Right atrium auricular region (tissue), 2 donors: Measurements from ENCODE around the gene TXLNB. TPM values are rescaled to one million over a fixed set of nuclear protein-coding genes. Genes with fewer than 3 reads are reported as not detected.

ENCODE experiments used
- DNase-seq: peaks from one replicate; pipeline ENCODE4 v3.0.0-alpha.2; 2019; ENCODE audit warnings: low spot score
- H3K27ac ChIP-seq, 2 donors: fragments of 200-600 bp; sonication (generic); 1 replicate in 1 of 2; 2 replicates in 1 of 2; pipeline ENCODE4 v1.5.1; 2016 to 2019
- H3K27me3 ChIP-seq, 2 donors: fragments of 200-600 bp; sonication (generic); one replicate each; pipeline versions ENCODE4 v1.5.1 to v1.6.0; 2017 to 2019
- H3K36me3 ChIP-seq: fragments of 200-600 bp; sonication (generic); one replicate; pipeline ENCODE4 v1.5.1; 2016
- H3K4me1 ChIP-seq, 2 donors: fragments of 200-600 bp; sonication (generic); one replicate each; pipeline versions ENCODE4 v1.5.1 to v1.6.0; 2017 to 2019
- H3K4me3 ChIP-seq, 2 donors: fragments of 200-600 bp; sonication (generic); 1 replicate in 1 of 2; 2 replicates in 1 of 2; pipeline ENCODE4 v1.5.1; 2017 to 2019; ENCODE audit warnings: mild to moderate bottlenecking in 1 of 2, moderate library complexity in 1 of 2
- H3K9me3 ChIP-seq, 2 donors: fragments of 200-600 bp; sonication (generic); one replicate each; pipeline ENCODE4 v1.5.1; 2019
- CTCF ChIP-seq, 2 donors: fragments of 200-600 bp; sonication (generic); IDR thresholded peaks; one replicate each; pipeline ENCODE4 v1.5.1; 2019; ENCODE audit warnings: antibody characterized with exemption in 2 of 2
- total RNA-seq, 2 donors: library from RNA; depleted of rRNA; stranded (reverse); fragments of >200 nt; gene quantifications; one replicate each; pipeline ENCODE4 v1.1.0, GENCODE V29; 2016

TXLNB gene
- total RNA-seq = 100 to 1,000 TPM in 1 of 2 donors, 10 to 100 TPM in 1; 74.7 to 132 TPM

GRCh38 chr6:139291813-139292619 lies at the start of gene TXLNB:
Gene TXLNB, minus strand, starts transcription at chr6:139291998. Its CDS starts 3,099 bp downstream, at chr6:139288899.
- Histone ChIP-seq H3K4me3 (peak within 1 kb of the TSS; percentile 36 to 40), H3K9me3 (no peaks in the 10 kb centered on the region), H3K36me3 (no peaks in the 10 kb centered on the region), H3K27me3 (no peaks in the 10 kb centered on the region), H3K4me1 (peaks cover 0 to 33% of the 10 kb centered on the region in 2 donors), H3K27ac (peak within 1 kb of the TSS; percentile 85 to 90)
- peak in 1 of 2 donors; percentile 27 for TF ChIP-seq CTCF (IDR thresholded peaks at IDR 0.05)
- DNase-seq = peak; percentile 83

DNA sequence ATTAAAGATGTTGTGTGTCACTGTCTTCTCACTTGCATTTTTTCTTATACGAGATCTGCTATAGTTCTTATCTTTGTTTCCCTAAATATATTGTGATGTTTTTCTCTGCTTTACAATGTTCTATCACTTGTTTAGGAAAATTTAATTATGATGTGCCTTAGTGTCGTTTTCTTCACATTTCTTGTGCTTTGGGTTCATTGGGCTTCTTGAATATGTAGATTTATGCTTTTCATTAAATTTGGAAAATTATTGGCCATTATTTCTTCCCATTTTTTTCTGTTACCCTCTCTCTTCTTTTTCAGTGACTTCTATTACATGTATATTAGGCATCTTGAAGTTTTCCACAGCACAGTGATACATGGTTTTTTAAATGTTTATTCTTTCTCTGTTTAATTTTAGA lies 49.3 kb upstream of the TXLNB start:
- no peaks in the 10 kb centered on the region for H3K27me3 ChIP-seq

DNA sequence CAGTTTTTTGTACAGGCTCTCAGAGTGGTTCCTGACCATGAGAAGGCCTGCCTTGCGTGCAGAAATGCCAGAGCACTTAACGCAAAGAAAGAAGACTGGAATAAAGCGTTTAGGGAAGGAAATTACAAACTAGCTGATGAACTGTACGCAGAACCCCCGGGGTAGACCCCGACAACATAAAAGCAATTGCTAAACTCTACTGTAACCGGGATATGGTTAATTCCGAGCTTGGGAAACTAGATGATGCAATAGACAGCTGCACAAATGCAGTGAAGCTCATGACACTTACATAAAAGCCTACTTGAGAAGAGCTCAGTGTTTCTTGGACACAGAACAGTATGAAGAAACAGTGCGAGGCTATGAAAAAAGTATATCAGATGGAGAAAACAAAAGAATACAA lies 47.0 kb upstream of the TXLNB start:
- H3K9me3 ChIP-seq = no peaks in the 10 kb centered on the region
- H3K27me3 ChIP-seq = no peaks in the 10 kb centered on the region
- H3K4me1 ChIP-seq = peaks cover 0 to 13% of the 10 kb centered on the region in 2 donors
- no peak for TF ChIP-seq CTCF (IDR thresholded peaks at IDR 0.05)
- H3K4me3 ChIP-seq = no peak overlapping the region
- H3K27ac ChIP-seq = peak overlapping the region in 1 of 2 donors; percentile 45
- no peaks in the 10 kb centered on the region for H3K36me3 ChIP-seq
- DNase-seq = no peak

More for the DNA sequence above, 49.3 kb upstream of the TXLNB start:
- H3K9me3 ChIP-seq = no peaks in the 10 kb centered on the region
- DNase-seq = no peak
- H3K27ac ChIP-seq = no peak overlapping the region
- H3K36me3 ChIP-seq = no peaks in the 10 kb centered on the region
- H3K4me1 ChIP-seq = peaks cover 0 to 9% of the 10 kb centered on the region in 2 donors
- no peak overlapping the region for H3K4me3 ChIP-seq
- TF ChIP-seq CTCF (IDR thresholded peaks at IDR 0.05) = no peak

DNA sequence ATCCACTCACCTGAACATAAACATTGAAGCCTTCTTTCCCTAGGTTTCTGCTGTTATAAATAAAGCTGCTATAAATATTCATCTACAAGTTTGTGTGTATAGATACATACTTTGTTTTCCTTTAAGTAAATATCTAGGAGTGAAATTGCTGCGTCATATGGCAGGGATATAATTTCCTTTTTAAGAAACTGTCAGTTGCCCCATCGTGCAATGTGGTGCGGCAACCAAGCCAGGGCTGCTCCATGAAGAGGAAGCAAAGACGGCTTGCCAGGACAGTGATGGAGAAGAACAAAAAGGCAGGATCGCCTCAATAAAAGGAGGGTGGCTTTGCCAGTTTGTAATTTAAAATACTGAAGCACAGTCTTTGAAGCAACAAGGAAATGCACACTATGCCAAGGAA lies 46.0 kb upstream of the TXLNB start:
- no peaks in the 10 kb centered on the region for H3K27me3 ChIP-seq
- H3K9me3 ChIP-seq = no peaks in the 10 kb centered on the region
- no peak for TF ChIP-seq CTCF (IDR thresholded peaks at IDR 0.05)
- no peaks in the 10 kb centered on the region for H3K36me3 ChIP-seq
- DNase-seq = no peak
- H3K4me1 ChIP-seq = peaks cover 0 to 13% of the 10 kb centered on the region in 2 donors
- H3K4me3 ChIP-seq = no peak overlapping the region
- no peak overlapping the region for H3K27ac ChIP-seq

GRCh38 chr6:139337001-139337400 lies 45.2 kb upstream of the TXLNB start:
- no peaks in the 10 kb centered on the region for H3K9me3 ChIP-seq
- TF ChIP-seq CTCF (IDR thresholded peaks at IDR 0.05) = no peak
- H3K27me3 ChIP-seq = no peaks in the 10 kb centered on the region
- no peak overlapping the region for H3K4me3 ChIP-seq
- H3K4me1 ChIP-seq = peaks cover 0 to 13% of the 10 kb centered on the region in 2 donors
- no peaks in the 10 kb centered on the region for H3K36me3 ChIP-seq
- no peak for DNase-seq
- H3K27ac ChIP-seq = no peak overlapping the region
